Measurements from ENCODE around the gene DEXI. TPM values are rescaled to one million over a fixed set of nuclear protein-coding genes. Genes with fewer than 3 reads are reported as not detected.

The DEXI gene
- total and polyA plus RNA-seq, 2 of the 4 experiments (the other 2 are of a cell fraction): 43.7 to 63.6 TPM

GRCh38 chr16:10931134-10931533 lies 11.1 kb downstream of the DEXI start:
- no peak overlapping the region for H3K14ac ChIP-seq (replicated peaks; ENCODE audit: low read depth, low read length)
- no peak overlapping the region for H2BK15ac ChIP-seq (ENCODE audit: low read depth, low read length)
- no peak overlapping the region for H3K27ac ChIP-seq (ENCODE audit: insufficient read depth, low read length)
- no TSS peak for BruUV-seq (replicated peaks)
- no peak overlapping the region for H3K18ac ChIP-seq (ENCODE audit: low read depth, low read length)
- no peak overlapping the region for H4K91ac ChIP-seq (ENCODE audit: insufficient read depth, low read depth, low read length)
- H3K9me1 ChIP-seq (ENCODE audit: insufficient read depth, low read length): peaks cover 16% of the 10 kb centered on the region
- in situ Hi-C loops (cut with MboI; ENCODE audit: low sequenced_read_pairs) (loop anchor here (25.0 kb wide), 1 partner anchor 1819 kb away; no protein-coding TSS in a partner anchor), dilution Hi-C loops (cut with HindIII; ENCODE audit: low sequenced_read_pairs, unreplicated experiment) (no loop called here), intact Hi-C loops (cut with micrococcal nuclease) (no loop called here)
- peaks cover 28 to 58% of the 10 kb centered on the region in 2 experiments for H3K79me1 ChIP-seq (ENCODE audit: low read depth in 1 of 2, low read length in 2 of 2)
- peaks cover 59% of the 10 kb centered on the region for H4K20me1 ChIP-seq (ENCODE audit: insufficient read depth, low read length)
- TF ChIP-seq, protein P1, sequence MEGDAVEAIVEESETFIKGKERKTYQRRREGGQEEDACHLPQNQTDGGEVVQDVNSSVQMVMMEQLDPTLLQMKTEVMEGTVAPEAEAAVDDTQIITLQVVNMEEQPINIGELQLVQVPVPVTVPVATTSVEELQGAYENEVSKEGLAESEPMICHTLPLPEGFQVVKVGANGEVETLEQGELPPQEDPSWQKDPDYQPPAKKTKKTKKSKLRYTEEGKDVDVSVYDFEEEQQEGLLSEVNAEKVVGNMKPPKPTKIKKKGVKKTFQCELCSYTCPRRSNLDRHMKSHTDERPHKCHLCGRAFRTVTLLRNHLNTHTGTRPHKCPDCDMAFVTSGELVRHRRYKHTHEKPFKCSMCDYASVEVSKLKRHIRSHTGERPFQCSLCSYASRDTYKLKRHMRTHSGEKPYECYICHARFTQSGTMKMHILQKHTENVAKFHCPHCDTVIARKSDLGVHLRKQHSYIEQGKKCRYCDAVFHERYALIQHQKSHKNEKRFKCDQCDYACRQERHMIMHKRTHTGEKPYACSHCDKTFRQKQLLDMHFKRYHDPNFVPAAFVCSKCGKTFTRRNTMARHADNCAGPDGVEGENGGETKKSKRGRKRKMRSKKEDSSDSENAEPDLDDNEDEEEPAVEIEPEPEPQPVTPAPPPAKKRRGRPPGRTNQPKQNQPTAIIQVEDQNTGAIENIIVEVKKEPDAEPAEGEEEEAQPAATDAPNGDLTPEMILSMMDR (conservative IDR thresholded peaks at IDR 0.05; ENCODE audit: low read depth, low read length): no peak
- TF ChIP-seq CEBPB (IDR thresholded peaks at IDR 0.05; ENCODE audit: low read depth, low read length) (no peak), FOS (IDR thresholded peaks at IDR 0.05; ENCODE audit: low read depth, low read length) (no peak), SMC3 (IDR thresholded peaks at IDR 0.05; ENCODE audit: low read depth, low read length) (no peak), MXI1 (IDR thresholded peaks at IDR 0.05; ENCODE audit: borderline replicate concordance, low read depth, low read length) (no peak), ELK1 (IDR thresholded peaks at IDR 0.05; ENCODE audit: borderline replicate concordance, low read depth, low read length) (no peak), RCOR1 (IDR thresholded peaks at IDR 0.05; ENCODE audit: insufficient replicate concordance, low read length) (no peak)
- H4K5ac ChIP-seq (ENCODE audit: low read depth, low read length): no peak overlapping the region
- H3K4me2 ChIP-seq (ENCODE audit: low read depth, low read length): no peak overlapping the region
- no peak overlapping the region for H2AK5ac ChIP-seq (ENCODE audit: low read depth, low read length)
- POLR2A ChIA-PET (ENCODE audit: unreplicated experiment): no interaction called here
- H3K4ac ChIP-seq (ENCODE audit: low read depth, low read length): no peak overlapping the region
- H2AK9ac ChIP-seq (replicated peaks; ENCODE audit: low read depth, low read length, poor library complexity): no peak overlapping the region
- 100% methylated on average over 1 of the region's 7 CpGs; no CpG with 5 or more reads in 1 of the 2 experiments for WGBS, 2 experiments (ENCODE audit: extremely low coverage in 2 of 2, insufficient read length in 1 of 2)
- H3K9ac ChIP-seq (ENCODE audit: low read depth, low read length): no peak overlapping the region
- no peak overlapping the region for H3K4me3 ChIP-seq (ENCODE audit: insufficient read depth, low read depth, low read length)
- H3K23ac ChIP-seq (ENCODE audit: low read depth, low read length): no peak overlapping the region
- no peaks in the 10 kb centered on the region for H3K27me3 ChIP-seq (ENCODE audit: control insufficient read depth, insufficient read depth, low read length)
- CTCF ChIA-PET: no interaction called here
- no peak overlapping the region for H3K56ac ChIP-seq (ENCODE audit: extremely low read depth, insufficient read depth, low read length)
- H3K9me3 ChIP-seq (ENCODE audit: control insufficient read depth, insufficient read depth, low read length): no peaks in the 10 kb centered on the region
- H3K4me1 ChIP-seq (ENCODE audit: control insufficient read depth, insufficient read depth, low read length): peaks cover 4% of the 10 kb centered on the region; the same call in 1 of the 2 replicates
- no peak overlapping the region for H4K8ac ChIP-seq (ENCODE audit: low read depth in 2 of 2, low read length in 2 of 2)
- DNase-seq (no peak), ATAC-seq (ENCODE audit: low read depth) (no peak)
- no peak overlapping the region for H2BK120ac ChIP-seq (ENCODE audit: low read depth, low read length)
- peaks cover 40% of the 10 kb centered on the region for H3K36me3 ChIP-seq (ENCODE audit: control insufficient read depth, insufficient read depth, low read length)
- H2BK20ac ChIP-seq (ENCODE audit: low read depth, low read length): no peak overlapping the region
- no peak overlapping the region for H2BK5ac ChIP-seq (ENCODE audit: low read depth, low read length, poor library complexity, severe bottlenecking)
- no peak overlapping the region for H2AFZ ChIP-seq (replicated peaks; ENCODE audit: low read length, poor library complexity)
